LNCaP clone FGC (cell line): ENCODE measurements around the gene KLF15.

ENCODE experiments used
- DNase-seq: peaks from one replicate; pipeline ENCODE4 v3.0.0-alpha.2; 2011; ENCODE audit warnings: low read depth
- H3K4me3 ChIP-seq: 2 replicates; pipeline ENCODE4 v1.5.1; 2011; ENCODE audit warnings: mild to moderate bottlenecking, low read depth, low read length, control low read depth
- TF ChIP-seq, protein P1 (sequence below): IDR thresholded peaks from 2 replicates; pipeline ENCODE4 v1.5.1; 2012; ENCODE audit warnings: mild to moderate bottlenecking; ENCODE audit not compliant: control insufficient read depth, insufficient read depth; ENCODE audit errors: extremely low read depth

KLF15 gene

DNA sequence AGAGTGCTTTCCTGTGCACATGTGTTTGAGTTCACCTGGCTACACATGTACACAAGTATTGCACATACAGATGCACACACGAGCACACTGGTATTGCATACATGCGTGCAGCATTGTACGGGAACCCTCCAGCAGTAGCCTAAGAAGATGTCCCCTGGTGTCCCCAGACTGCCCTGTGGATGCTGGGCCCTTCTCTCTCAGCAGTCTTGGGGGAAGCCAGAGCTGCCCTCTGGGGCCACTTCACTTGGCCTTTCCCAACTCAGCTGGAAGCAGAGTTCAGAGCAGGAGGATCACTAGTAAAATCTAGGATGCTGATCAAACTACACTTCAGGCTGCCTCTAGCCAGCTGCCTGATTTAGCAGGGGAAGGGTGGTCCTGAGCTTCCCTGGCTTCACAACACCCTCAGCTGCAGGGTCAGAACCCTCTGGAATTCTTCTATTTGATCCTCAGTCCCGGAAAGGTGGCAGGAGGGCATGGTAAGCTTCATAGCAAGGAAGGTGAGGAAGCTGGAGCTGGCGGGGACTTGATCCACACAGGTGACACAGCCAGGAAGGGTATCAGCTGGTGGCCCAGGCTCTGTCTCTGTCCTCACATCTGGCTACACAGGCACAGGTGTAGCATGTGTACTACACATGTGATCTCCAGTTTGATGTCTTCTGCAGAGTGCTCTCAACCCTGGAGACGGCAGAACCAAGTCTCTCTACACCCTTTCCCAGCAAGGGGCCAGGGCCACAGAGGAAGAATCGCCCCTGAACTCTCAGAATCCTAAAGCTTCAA lies 36.5 kb downstream of the KLF15 start:
- TF ChIP-seq, protein P1, sequence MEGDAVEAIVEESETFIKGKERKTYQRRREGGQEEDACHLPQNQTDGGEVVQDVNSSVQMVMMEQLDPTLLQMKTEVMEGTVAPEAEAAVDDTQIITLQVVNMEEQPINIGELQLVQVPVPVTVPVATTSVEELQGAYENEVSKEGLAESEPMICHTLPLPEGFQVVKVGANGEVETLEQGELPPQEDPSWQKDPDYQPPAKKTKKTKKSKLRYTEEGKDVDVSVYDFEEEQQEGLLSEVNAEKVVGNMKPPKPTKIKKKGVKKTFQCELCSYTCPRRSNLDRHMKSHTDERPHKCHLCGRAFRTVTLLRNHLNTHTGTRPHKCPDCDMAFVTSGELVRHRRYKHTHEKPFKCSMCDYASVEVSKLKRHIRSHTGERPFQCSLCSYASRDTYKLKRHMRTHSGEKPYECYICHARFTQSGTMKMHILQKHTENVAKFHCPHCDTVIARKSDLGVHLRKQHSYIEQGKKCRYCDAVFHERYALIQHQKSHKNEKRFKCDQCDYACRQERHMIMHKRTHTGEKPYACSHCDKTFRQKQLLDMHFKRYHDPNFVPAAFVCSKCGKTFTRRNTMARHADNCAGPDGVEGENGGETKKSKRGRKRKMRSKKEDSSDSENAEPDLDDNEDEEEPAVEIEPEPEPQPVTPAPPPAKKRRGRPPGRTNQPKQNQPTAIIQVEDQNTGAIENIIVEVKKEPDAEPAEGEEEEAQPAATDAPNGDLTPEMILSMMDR: no peak
- no peak for DNase-seq
- no peak overlapping the region for H3K4me3 ChIP-seq

DNA sequence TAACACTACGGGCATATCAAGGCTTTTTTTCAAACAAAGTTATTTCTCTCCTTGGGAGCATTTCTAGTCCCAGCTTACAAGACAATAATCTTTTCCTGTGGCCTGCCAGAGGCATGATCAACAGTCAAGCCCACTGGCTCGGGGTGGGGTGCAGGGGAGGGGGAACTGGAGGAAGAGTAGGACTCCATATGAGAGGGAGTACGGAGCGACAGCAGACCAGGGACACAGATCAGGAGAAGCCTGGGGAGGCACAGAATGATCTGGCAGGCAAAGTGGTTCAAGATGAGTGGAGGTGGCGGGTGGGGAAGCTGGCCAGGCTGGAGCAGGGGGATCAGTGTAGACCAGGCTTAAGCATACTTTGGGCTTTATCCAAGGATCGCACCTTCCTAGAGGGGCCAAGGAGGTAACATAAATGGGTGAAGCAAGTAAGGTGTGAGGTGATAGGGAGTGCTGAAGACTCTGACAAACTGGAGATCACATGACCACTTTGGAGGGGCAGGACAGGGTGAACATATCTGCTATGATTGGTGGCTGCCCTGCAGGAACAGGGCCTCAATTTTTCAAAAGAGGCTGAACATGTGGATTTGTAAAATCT lies 37.4 kb downstream of the KLF15 start:
- DNase-seq: no peak
- no peak overlapping the region for H3K4me3 ChIP-seq
- TF ChIP-seq, protein P1: no peak

DNA sequence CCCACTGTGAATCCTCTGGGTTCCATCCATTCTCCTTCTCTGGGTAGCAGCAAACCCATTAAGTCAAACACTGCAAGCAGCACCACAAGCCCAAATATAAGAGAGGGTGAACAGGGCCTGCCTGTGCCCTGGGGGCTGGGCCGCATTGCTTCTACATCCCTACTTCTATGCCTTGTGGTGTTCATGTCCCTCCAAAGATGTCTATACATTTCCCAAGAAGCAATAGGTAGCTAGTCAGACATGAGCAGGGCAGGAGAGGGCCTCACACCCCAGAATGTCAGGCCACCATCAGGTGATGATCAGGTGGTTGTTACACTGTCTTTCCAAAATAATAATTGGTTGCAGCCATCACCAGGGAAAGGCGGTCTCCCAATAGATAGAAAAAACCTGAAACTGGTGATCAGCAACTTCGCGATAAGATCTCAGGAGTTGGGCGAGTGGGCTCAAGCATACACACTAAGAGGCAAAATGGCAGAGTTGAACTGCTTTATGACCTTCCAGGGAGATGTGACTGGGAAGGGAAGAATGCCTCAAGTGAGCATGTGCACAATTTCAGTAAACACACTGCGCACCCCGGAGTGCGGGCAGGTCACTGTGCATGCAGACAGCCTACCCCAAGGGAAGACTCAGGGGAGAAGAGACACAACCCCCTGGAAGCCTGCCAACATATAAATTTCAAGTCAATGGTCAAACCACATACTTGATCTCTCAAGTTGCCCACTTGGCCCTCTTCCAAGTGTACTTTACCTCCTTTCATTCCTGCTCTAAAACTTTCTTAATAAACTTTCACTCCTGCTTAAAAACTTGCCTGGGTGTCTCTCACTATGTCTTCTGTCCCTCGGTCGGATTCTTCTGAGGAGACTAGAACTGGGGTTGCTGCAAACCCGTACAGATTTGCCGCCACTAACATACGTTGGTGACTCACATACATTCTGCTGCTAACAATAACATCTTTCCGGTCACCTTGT lies 39.9 kb downstream of the KLF15 start:
- no peak for DNase-seq
- TF ChIP-seq, protein P1: no peak
- H3K4me3 ChIP-seq: no peak overlapping the region

DNA sequence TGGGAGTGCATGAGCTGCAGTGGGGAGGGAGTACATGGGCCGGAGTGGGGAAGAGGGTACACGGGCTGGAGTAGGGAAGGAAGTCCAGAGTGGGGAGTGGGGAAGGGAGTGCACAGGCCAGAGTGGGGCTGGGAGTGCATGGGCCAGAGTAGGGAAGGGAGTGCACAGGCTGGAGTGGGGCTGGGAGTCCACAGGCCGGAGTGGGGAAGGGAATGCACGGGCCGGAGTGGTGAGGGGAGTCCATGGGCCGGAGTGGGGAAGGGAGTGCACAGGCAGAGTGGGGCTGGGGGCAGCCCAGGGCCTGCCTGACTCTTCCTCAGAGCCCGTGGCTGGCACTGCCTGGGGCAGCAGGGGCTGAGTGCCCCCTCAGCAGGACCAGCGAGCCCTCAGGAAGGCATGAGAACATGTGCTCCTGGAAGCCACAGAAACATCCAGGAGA lies 40.7 kb downstream of the KLF15 start:
- DNase-seq: no peak
- H3K4me3 ChIP-seq: no peak overlapping the region
- TF ChIP-seq, protein P1: no peak

DNA sequence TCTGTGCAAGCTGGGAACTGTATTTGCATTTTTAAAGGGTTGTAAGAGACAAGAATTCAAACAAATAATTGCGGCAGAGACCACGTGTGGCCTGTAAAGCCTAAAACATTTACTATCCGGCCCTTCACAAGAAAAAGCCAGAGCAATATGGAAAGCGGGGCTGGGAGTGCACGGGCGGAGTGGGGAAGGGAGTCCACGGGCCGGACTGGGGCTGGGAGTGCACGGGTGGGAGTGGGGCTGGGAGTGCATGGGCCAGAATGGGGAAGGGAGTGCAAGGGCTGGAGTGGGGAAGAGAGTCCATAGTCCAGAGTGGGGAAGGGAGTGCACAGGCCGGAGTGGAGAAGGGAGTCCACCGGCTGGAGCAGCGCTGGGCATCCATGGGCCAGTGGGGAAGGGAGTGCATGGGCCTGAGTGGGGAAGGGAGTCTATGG lies 41.2 kb downstream of the KLF15 start:
- TF ChIP-seq, protein P1: no peak
- no peak for DNase-seq
- no peak overlapping the region for H3K4me3 ChIP-seq

DNA sequence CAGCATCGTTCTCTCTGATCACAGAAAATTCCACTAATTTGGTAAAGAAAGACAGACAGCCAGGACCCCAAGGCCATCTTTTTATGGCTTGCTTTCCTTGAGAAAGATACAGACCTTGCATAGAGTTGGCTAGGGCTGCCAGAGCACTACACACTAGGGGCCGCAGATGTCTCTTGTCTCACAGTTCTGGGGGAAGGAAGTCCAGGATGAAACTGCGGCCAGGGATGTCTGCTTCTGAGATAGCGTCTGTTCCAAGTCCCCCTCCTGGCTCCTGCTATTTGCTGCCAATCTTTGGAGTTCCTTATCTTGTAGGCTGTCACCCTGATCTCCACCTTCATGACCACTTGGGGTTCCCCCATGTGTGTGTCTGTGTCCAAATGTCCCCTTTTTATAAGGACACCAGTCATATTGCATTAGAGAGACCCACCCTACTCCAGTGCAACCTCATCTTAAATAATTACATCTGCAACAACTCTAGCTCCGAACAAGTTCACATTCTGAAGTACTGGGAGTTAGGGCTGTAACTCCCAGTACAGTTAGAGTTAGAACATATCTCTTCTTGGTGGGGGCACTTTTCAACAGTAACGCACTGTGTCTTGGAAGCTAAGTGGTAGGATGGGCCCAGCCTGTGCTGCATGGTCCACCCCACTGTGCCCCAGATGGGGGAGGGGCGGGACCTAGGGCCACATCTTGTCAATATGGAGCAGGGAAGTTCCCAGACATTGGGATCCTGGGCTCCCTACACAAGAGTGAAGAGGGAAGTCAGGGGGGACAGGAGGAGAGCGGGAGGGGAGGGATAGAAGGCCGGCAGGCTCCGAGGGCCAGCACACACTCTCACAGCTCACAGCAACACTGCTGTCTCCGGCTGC lies 42.2 kb downstream of the KLF15 start:
- no peak for DNase-seq
- no peak overlapping the region for H3K4me3 ChIP-seq
- TF ChIP-seq, protein P1: no peak
